OCI-LY3 (cell line): Measurements from ENCODE around the gene CLEC9A.

Experiments used
- H2AFZ ChIP-seq: fragments of 200-600, 300-600 bp; shearing (Covaris generic); 2 replicates; pipeline ENCODE4 v1.6.0; 2014; ENCODE audit warnings: antibody characterized with exemption, low read depth, low read length
- H3K27ac ChIP-seq: fragments of 200-600, 300-600 bp; sonication (generic); 2 replicates; pipeline ENCODE4 v1.5.1; 2014; ENCODE audit warnings: mild to moderate bottlenecking, low read length, moderate library complexity, mixed read lengths
- H3K27me3 ChIP-seq: fragments of 200-600, 300-600 bp; sonication (generic); 2 replicates; pipeline ENCODE4 v1.6.1; 2014; ENCODE audit warnings: low read depth, low read length, mixed read lengths
- H3K36me3 ChIP-seq: fragments of 200-600, 300-600 bp; sonication (generic); replicated peaks from 2 replicates; pipeline ENCODE3; 2014; ENCODE audit warnings: low read depth, low read length, mixed read lengths
- H3K4me1 ChIP-seq: fragments of 300-600, 200-600 bp; sonication (generic); 2 replicates; pipeline ENCODE4 v1.6.1; 2014; ENCODE audit warnings: low read length, mixed read lengths
- H3K4me2 ChIP-seq: fragments of 200-600, 300-600 bp; sonication (generic); 2 replicates; pipeline ENCODE4 v1.6.1; 2014; ENCODE audit warnings: low read length, mixed read lengths
- H3K4me3 ChIP-seq: fragments of 300-600, 200-600 bp; sonication (generic); 2 replicates; pipeline ENCODE4 v1.5.1; 2014; ENCODE audit warnings: antibody characterized with exemption, mild to moderate bottlenecking, low read length, moderate library complexity
- H3K79me2 ChIP-seq: fragments of 300-600, 200-600 bp; shearing (Covaris generic); 2 replicates; pipeline ENCODE4 v1.6.1; 2014; ENCODE audit warnings: mild to moderate bottlenecking, low read length, mixed read lengths
- H3K9ac ChIP-seq: fragments of 300-600, 200-600 bp; shearing (Covaris generic); 2 replicates; pipeline ENCODE4 v1.6.0; 2014; ENCODE audit warnings: mild to moderate bottlenecking, low read length, moderate library complexity
- H3K9me3 ChIP-seq: fragments of 200-600, 300-600 bp; shearing (Covaris generic); 2 replicates; pipeline ENCODE4 v1.6.1; 2014; ENCODE audit warnings: low read length, mixed read lengths; ENCODE audit not compliant: insufficient read depth
- H4K20me1 ChIP-seq: fragments of 200-600, 300-600 bp; sonication (generic); 2 replicates; pipeline ENCODE4 v1.6.1; 2016; ENCODE audit warnings: low read length, mixed read lengths; ENCODE audit not compliant: insufficient read depth
- CTCF ChIP-seq: fragments of 200-600, 300-600 bp; sonication (generic); IDR thresholded peaks from 2 replicates; pipeline ENCODE4 v1.5.1; 2014; ENCODE audit warnings: antibody characterized with exemption, low read length, low read depth
- EZH2phosphoT487 ChIP-seq: fragments of 200-600 bp; shearing (Covaris generic); IDR thresholded peaks from 2 replicates; pipeline ENCODE4 v1.6.1; 2018; ENCODE audit warnings: antibody characterized with exemption, mixed run types, low read depth

CLEC9A gene

GRCh38 chr12:10042167-10042566 lies 11.7 kb downstream of the CLEC9A start:
- Histone ChIP-seq H3K79me2 (no peaks in the 10 kb centered on the region), H3K4me1 (peaks cover 4% of the 10 kb centered on the region; the same call in 1 of the 2 replicates), H2AFZ (no peak overlapping the region), H4K20me1 (no peaks in the 10 kb centered on the region), H3K27ac (no peak overlapping the region), H3K27me3 (peaks cover 46% of the 10 kb centered on the region), H3K9me3 (no peaks in the 10 kb centered on the region), H3K36me3 (no peaks in the 10 kb centered on the region), H3K4me3 (no peak overlapping the region), H3K9ac (no peak overlapping the region), H3K4me2 (no peak overlapping the region)
- TF ChIP-seq CTCF (no peak), EZH2phosphoT487 (no peak)

- Histone ChIP-seq H3K79me2 (no peaks in the 10 kb centered on the region), H4K20me1 (no peaks in the 10 kb centered on the region), H2AFZ (no peak overlapping the region), H3K27me3 (peaks cover 19% of the 10 kb centered on the region; the same call in 1 of the 2 replicates), H3K4me1 (peaks cover 23% of the 10 kb centered on the region), H3K4me3 (no peak overlapping the region), H3K36me3 (no peaks in the 10 kb centered on the region), H3K9me3 (no peaks in the 10 kb centered on the region), H3K27ac (no peak overlapping the region), H3K9ac (no peak overlapping the region), H3K4me2 (no peak overlapping the region)
- TF ChIP-seq EZH2phosphoT487 (no peak), CTCF (no peak)
Measured at GRCh38 chr12:10048526-10048925, 18.0 kb downstream of the CLEC9A start.

DNA sequence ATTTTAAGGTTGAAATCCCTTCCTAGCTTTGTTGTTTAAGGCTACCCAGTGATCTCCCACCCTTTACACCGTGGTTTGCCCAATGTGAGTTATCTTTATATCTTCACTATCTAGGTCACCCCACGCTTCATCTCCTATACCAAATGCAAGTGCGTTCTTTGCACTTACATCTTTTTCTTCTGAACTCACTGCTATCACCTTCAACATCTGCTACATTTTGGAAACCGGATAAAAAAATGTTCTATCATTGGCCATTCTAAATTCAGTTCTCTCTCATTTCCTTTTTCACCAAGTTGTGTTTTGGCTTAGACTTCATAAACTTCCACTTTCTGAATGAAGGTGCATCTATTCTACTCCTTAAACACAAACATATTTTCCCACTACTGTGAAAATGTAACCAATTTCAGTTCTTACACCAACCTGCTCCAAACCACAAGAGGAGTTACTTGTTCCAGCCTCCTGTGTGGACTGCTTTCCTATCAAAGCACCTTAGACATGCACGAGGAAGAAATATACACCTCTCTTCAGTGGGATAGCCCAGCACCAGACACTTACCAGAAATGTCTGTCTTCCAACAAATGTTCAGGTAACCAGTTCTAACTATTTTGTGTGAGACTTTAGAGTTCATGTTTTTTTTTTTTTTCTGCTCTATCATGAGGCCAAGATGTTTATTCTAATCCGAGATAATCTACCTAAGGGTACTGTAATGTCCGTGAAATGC lies 21.9 kb downstream of the CLEC9A start:
- no peaks in the 10 kb centered on the region for H3K79me2 ChIP-seq
- no peaks in the 10 kb centered on the region for H3K27me3 ChIP-seq
- H3K9me3 ChIP-seq = no peaks in the 10 kb centered on the region
- peak overlapping the region; percentile 67 for H3K27ac ChIP-seq
- no peaks in the 10 kb centered on the region for H3K36me3 ChIP-seq
- no peaks in the 10 kb centered on the region for H4K20me1 ChIP-seq
- peak overlapping the region; percentile 64 for H3K4me3 ChIP-seq
- peaks cover 23% of the 10 kb centered on the region for H3K4me1 ChIP-seq
- H3K4me2 ChIP-seq = peak overlapping the region; percentile 73
- no peak for TF ChIP-seq CTCF
- no peak for TF ChIP-seq EZH2phosphoT487
- peak overlapping the region; percentile 26; the same call in 1 of the 2 replicates for H2AFZ ChIP-seq
- peak overlapping the region; percentile 21; the same call in 1 of the 2 replicates for H3K9ac ChIP-seq

GRCh38 chr12:10058387-10058786 lies 27.9 kb downstream of the CLEC9A start:
- no peaks in the 10 kb centered on the region for H3K36me3 ChIP-seq
- H3K9ac ChIP-seq = no peak overlapping the region
- peaks cover 9% of the 10 kb centered on the region for H3K4me1 ChIP-seq
- TF ChIP-seq EZH2phosphoT487 (no peak), CTCF (no peak)
- H4K20me1 ChIP-seq = no peaks in the 10 kb centered on the region
- peaks cover 7% of the 10 kb centered on the region; the same call in 1 of the 2 replicates for H3K27me3 ChIP-seq
- H3K4me3 ChIP-seq = no peak overlapping the region
- no peaks in the 10 kb centered on the region for H3K9me3 ChIP-seq
- H3K79me2 ChIP-seq = no peaks in the 10 kb centered on the region
- no peak overlapping the region for H3K27ac ChIP-seq
- peak overlapping the region; percentile 24; the same call in 1 of the 2 replicates for H3K4me2 ChIP-seq
- H2AFZ ChIP-seq = no peak overlapping the region
